Chondrocyte (in vitro differentiated cells): ENCODE data around the gene PDE9A. TPM values are rescaled to one million over a fixed set of nuclear protein-coding genes. Genes with fewer than 3 reads are reported as not detected.
A peak's percentile ranks its signal among the peaks of the same experiment; 100 is the strongest.

ENCODE experiments used
- DNase-seq: peaks from one replicate; pipeline ENCODE4 v3.0.0; 2021; ENCODE audit warnings: mixed read lengths, low spot score
- H3K27ac Mint-ChIP-seq: one replicate; pipeline ENCODE4 v1.8.0; 2021; ENCODE audit warnings: mild to moderate bottlenecking, moderate library complexity, mixed read lengths; ENCODE audit not compliant: unreplicated experiment
- H3K27me3 Mint-ChIP-seq: 2 replicates; pipeline ENCODE4 v1.8.0; 2021; ENCODE audit warnings: low read depth, mixed read lengths
- H3K36me3 Mint-ChIP-seq: 2 replicates; pipeline ENCODE4 v1.8.0; 2021; ENCODE audit warnings: low read depth, mixed read lengths
- H3K4me1 Mint-ChIP-seq: 2 replicates; pipeline ENCODE4 v1.8.0; 2021; ENCODE audit warnings: low read depth, mild to moderate bottlenecking, mixed read lengths
- H3K4me3 Mint-ChIP-seq: one replicate; pipeline ENCODE4 v1.8.0; 2021; ENCODE audit warnings: mild to moderate bottlenecking, moderate library complexity, mixed read lengths; ENCODE audit not compliant: unreplicated experiment
- H3K9me3 Mint-ChIP-seq: 2 replicates; pipeline ENCODE4 v1.8.0; 2021; ENCODE audit warnings: low read depth, mixed read lengths
- total RNA-seq: library from RNA; stranded (reverse); gene quantifications from 3 replicates; pipeline ENCODE4 v1.2.1, GENCODE V29; 2021
- TF ChIP-seq, protein P1 (sequence below): fragments of 200-600 bp; sonication (generic); IDR thresholded peaks from 2 replicates; pipeline ENCODE4 v1.5.0; 2021; ENCODE audit warnings: antibody characterized with exemption, mild to moderate bottlenecking, moderate library complexity

The PDE9A gene
- total RNA-seq, 1 donor from 2014 or later: 0.60 TPM

DNA sequence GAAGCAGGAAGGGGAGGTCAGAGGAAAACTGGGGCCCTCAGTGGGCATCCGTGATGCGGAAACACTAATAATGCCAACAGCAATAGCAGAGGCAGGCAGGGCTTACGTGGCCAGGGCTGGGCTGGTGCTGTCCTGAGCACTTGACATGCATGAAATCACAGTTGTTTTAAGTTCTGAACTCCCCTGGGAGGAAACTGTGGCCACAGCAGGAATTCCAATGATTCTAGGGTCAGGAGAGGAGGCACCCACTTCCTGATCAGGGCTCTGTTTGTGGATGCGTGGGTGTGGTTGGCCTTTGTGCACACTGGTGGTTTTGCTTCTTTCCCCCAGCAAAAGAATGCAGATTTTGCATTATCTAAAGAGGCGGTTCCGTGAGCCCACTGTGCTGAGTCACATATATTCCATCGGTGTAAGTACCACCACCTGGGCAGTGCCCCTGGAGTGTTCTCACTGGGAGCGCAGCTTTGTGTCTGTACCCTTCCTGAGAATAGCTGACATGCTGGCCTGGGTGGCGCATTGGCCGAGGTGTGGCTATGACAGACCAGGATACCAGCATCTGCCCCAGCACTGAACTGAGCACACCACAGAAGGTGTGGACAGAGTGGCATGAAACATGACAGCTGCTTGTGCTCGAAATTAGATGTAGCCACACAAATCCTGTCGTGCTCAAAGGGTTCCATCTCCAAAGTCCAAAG is 71.0 kb downstream of the PDE9A start:
- Mint-ChIP-seq H3K9me3 (peaks cover 5% of the 10 kb centered on the region), H3K27ac (peak overlapping the region; percentile 81)
- no peak for DNase-seq

GRCh38 chr21:42725416-42725930 is 72.1 kb downstream of the PDE9A start:
- H3K27ac Mint-ChIP-seq: no peak overlapping the region
- TF ChIP-seq, protein P1, sequence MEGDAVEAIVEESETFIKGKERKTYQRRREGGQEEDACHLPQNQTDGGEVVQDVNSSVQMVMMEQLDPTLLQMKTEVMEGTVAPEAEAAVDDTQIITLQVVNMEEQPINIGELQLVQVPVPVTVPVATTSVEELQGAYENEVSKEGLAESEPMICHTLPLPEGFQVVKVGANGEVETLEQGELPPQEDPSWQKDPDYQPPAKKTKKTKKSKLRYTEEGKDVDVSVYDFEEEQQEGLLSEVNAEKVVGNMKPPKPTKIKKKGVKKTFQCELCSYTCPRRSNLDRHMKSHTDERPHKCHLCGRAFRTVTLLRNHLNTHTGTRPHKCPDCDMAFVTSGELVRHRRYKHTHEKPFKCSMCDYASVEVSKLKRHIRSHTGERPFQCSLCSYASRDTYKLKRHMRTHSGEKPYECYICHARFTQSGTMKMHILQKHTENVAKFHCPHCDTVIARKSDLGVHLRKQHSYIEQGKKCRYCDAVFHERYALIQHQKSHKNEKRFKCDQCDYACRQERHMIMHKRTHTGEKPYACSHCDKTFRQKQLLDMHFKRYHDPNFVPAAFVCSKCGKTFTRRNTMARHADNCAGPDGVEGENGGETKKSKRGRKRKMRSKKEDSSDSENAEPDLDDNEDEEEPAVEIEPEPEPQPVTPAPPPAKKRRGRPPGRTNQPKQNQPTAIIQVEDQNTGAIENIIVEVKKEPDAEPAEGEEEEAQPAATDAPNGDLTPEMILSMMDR: no peak
- no peak for DNase-seq

More for the DNA sequence above, 71.0 kb downstream of the PDE9A start:
- H3K27me3 Mint-ChIP-seq: peaks cover 35% of the 10 kb centered on the region
- TF ChIP-seq, protein P1: no peak
- H3K36me3 Mint-ChIP-seq: peaks cover 5% of the 10 kb centered on the region
- H3K4me1 Mint-ChIP-seq: peaks cover 32% of the 10 kb centered on the region
- no peak overlapping the region for H3K4me3 Mint-ChIP-seq

DNA sequence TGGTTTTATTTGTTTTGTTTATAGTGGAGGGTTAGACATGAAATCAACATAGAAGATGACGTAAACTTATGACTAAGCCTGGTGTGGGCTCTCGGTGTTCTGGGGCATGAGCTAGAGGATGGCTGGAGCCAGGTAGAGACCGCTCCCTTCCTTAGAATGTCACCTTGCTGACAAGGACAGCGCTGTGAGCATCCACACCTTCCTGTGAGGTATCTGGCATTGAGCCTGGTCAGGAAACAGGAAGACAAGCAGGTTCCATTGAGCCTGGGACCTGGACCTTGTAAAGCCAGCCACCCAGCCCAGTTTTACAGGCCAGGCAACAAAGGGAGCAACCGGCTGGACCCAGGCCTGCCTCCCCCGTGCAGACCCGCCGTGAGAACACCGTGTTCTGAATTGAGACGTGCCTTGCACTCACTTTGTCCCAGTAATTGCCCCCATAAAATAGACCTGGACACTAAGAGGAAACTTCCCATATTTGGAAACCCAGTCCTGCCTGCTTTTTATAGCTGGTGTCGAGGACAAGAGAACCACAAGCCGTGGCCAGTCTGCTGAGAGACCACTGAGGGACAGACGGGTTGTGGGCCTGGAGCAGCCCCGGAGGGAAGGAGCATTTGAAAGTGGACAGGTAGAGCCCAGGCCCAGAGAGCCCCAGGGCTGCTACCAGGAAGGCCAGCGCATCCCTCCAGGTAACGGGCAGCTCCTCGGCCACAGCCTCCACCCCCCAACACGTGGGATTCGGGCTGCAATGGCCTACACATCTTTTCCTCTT is 78.0 kb downstream of the PDE9A start:
- Mint-ChIP-seq H3K4me3 (no peak overlapping the region), H3K9me3 (peaks cover 10% of the 10 kb centered on the region), H3K36me3 (peaks cover 17% of the 10 kb centered on the region), H3K4me1 (peaks cover 4% of the 10 kb centered on the region), H3K27ac (no peak overlapping the region), H3K27me3 (peaks cover 40% of the 10 kb centered on the region)
- DNase-seq: no peak
- TF ChIP-seq, protein P1: no peak

More at GRCh38 chr21:42725416-42725930, 72.1 kb downstream of the PDE9A start:
- H3K36me3 Mint-ChIP-seq: peaks cover 9% of the 10 kb centered on the region
- peaks cover 35% of the 10 kb centered on the region for H3K27me3 Mint-ChIP-seq
- H3K4me1 Mint-ChIP-seq: peaks cover 32% of the 10 kb centered on the region
- peaks cover 10% of the 10 kb centered on the region for H3K9me3 Mint-ChIP-seq
- H3K4me3 Mint-ChIP-seq: no peak overlapping the region

DNA sequence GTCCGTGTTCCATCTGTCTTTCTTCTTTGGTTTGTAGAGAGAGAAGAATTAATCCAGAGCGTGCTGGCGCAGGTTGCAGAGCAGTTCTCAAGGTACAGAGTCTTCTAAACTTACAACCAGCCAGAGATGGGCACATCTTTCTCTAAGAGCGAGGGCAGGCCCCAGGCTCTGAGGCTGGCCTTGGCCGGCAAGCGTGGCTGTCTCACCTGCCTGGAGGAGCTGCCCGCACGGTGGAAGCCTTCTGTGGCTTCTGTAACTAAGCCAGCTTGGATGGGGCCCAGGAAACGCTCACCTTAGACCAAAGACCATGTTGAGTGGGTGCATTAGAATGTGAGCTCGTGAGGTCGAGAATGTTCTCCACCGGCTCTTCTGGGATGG is 78.6 kb downstream of the PDE9A start:
- no peak overlapping the region for H3K27ac Mint-ChIP-seq
- peaks cover 4% of the 10 kb centered on the region for H3K4me1 Mint-ChIP-seq
- peaks cover 40% of the 10 kb centered on the region for H3K27me3 Mint-ChIP-seq
- H3K36me3 Mint-ChIP-seq: peaks cover 17% of the 10 kb centered on the region
- H3K9me3 Mint-ChIP-seq: peaks cover 10% of the 10 kb centered on the region
- TF ChIP-seq, protein P1: no peak
- no peak for DNase-seq
- H3K4me3 Mint-ChIP-seq: no peak overlapping the region

DNA sequence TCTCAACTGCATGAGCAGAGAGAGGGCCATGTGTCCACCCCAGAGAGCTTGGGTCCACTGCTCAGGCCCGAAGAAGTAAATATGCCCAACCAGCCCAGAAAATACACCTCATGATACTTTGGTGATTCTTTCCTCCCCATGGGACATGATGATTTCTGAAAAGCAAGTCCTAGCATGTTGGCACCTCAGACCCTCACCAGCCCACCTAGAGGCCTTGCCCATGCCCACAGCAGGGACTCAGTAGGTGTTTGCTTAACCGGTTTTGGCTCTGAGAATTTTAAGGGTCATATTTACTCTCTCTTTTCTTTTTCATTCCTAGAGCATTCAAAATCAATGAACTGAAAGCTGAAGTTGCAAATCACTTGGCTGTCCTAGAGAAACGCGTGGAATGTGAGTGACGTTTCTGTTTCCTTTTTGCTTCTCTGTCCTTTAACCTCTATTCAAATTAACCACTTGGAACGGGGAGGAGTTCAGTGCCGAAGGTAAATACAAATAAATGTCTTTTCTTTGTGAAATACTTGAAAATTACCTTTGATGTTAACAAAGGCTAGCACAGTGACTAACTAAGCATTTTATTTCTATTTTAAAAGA is 79.7 kb downstream of the PDE9A start:
- no peak for DNase-seq

More for the DNA sequence above, 79.7 kb downstream of the PDE9A start:
- Mint-ChIP-seq H3K4me1 (peaks cover 4% of the 10 kb centered on the region), H3K27me3 (peaks cover 35% of the 10 kb centered on the region), H3K27ac (no peak overlapping the region), H3K4me3 (no peak overlapping the region), H3K36me3 (peaks cover 17% of the 10 kb centered on the region), H3K9me3 (peaks cover 10% of the 10 kb centered on the region)
- TF ChIP-seq, protein P1: no peak
